ENCODE data around the gene GTF2IRD1. TPM values are rescaled to one million over a fixed set of nuclear protein-coding genes. Genes with fewer than 3 reads are reported as not detected.

The GTF2IRD1 gene
- total RNA-seq, 1 experiment from 2014 or later: 42.9 TPM

DNA sequence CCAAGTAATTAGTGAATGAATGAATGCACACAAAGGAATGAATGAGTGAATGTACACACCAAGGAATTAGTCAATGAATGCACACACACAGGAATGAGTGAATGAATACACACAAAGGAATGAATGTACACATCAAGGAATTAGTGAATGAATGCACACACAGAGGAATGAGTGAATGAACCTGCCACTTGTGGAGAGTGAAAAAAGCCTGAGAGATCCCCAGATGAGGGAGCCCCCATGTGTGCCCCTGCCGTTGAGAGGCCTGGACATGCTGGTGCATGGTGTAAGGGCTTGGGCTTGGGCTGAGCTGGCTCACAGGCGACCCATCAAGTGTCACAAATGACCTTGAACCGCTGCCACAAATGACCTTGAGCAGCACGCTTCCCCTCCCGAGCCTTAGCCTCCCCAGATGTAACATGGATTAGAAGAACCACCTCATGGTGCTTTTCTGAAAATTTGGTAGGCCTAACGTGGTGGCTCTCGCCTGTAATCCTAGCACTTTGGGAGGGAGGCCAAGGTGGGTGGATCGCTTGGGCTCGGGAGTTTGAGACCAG is 46.2 kb downstream of the GTF2IRD1 start:
- ATAC-seq (no peak), DNase-seq (ENCODE audit: low spot score) (no peak)
- H3K27ac Mint-ChIP-seq: peak overlapping the region; percentile 20; the same call in 1 of the 2 replicates
- ChIA-PET CTCF (interaction anchor here (1.0 kb wide), 1 partner anchor 98 kb away, joined by 4 read pairs; no protein-coding TSS in a partner anchor), POLR2A (no interaction called here)
- peaks cover 18% of the 10 kb centered on the region for H3K36me3 Mint-ChIP-seq
- TF ChIP-seq ESRRA (CRISPR knock-in tag; IDR thresholded peaks at IDR 0.05; ENCODE audit: borderline replicate concordance) (peak; percentile 80; the same call in 1 of the 2 replicates), KAT7 (CRISPR knock-in tag; IDR thresholded peaks at IDR 0.05; ENCODE audit: borderline replicate concordance) (no peak)
- TF ChIP-seq, protein P1, sequence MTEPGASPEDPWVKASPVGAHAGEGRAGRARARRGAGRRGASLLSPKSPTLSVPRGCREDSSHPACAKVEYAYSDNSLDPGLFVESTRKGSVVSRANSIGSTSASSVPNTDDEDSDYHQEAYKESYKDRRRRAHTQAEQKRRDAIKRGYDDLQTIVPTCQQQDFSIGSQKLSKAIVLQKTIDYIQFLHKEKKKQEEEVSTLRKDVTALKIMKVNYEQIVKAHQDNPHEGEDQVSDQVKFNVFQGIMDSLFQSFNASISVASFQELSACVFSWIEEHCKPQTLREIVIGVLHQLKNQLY (CRISPR knock-in tag; IDR thresholded peaks at IDR 0.05): no peak
- peaks cover 8% of the 10 kb centered on the region for H3K9me3 Mint-ChIP-seq
- H3K4me3 Mint-ChIP-seq: no peak overlapping the region
- peaks cover 12% of the 10 kb centered on the region for H3K4me1 Mint-ChIP-seq
- H3K27me3 Mint-ChIP-seq (ENCODE audit: low read depth): no peaks in the 10 kb centered on the region

DNA sequence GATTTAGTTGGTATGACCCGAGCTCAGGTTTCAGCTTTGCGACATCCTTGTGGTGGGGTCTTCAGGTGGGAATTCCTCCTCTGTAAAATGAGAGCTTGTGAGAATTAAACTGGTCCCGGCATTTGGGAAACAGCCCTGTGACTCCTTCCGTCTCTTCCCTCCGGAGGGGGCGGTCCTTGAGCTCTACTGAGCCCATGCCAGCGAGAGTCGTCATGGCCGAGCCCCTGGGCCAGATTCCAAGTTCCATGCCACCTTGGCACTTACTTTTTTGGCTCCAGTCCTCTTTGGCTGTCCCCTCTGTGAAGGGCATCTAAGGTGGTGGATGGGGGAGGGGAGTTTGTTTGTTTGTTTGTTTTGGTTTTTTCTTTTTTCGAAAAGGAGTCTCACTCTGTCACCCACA is 47.6 kb downstream of the GTF2IRD1 start:
- DNase-seq (ENCODE audit: low spot score): no peak

DNA sequence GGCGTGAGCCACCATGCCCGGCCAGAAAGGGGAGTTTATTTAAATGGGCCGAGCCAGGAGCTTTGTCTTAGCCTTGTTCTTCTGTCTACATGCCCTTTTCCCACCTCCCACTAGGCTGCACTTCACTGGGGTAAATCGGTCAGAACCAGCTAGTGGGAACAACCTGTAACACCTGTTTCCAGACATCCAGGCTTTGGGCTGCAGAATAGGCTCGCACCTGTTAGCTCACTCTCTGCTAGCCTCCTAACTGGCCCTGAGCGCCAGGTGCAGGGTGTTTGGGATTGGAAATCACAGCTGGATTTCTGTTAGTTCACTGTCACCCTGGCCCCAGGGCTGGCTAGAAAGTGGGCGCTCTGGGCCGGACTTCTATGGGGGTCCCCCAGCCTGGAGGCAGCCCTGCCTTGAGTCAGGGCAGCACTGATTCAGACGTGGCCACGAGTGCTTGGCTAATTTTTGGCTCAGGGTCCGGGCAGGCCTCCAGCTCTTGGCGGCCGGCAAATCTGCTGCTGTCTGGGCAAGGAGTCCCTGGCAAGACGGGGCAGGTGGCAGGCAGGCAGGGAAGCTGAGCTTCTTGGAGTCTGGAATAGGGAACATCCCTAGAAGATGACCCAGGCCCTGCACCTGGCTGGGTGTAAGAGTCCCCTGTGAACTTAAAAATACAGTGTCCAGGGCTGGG is 48.6 kb downstream of the GTF2IRD1 start:
- H3K4me3 Mint-ChIP-seq: no peak overlapping the region
- H3K4me1 Mint-ChIP-seq: peaks cover 5% of the 10 kb centered on the region; the same call in 1 of the 2 replicates
- no peak overlapping the region for H3K27ac Mint-ChIP-seq
- no peak for DNase-seq (ENCODE audit: low spot score)
- ChIA-PET CTCF (interaction anchor here (0.6 to 1.9 kb wide), 5 partner anchors 13 to 97 kb away, joined by 3 to 5 read pairs (median 3); no protein-coding TSS in a partner anchor), POLR2A (no interaction called here)
- H3K27me3 Mint-ChIP-seq (ENCODE audit: low read depth): no peaks in the 10 kb centered on the region
- H3K36me3 Mint-ChIP-seq: peaks cover 7% of the 10 kb centered on the region
- TF ChIP-seq ELF4 (CRISPR knock-in tag; IDR thresholded peaks at IDR 0.05; ENCODE audit: low read depth) (no peak), RORB (CRISPR knock-in tag; IDR thresholded peaks at IDR 0.05) (no peak), ZNF423 (CRISPR knock-in tag; IDR thresholded peaks at IDR 0.05) (no peak), TEAD1 (CRISPR knock-in tag; IDR thresholded peaks at IDR 0.05) (no peak), ZNF121 (CRISPR knock-in tag; IDR thresholded peaks at IDR 0.05) (no peak), NR1H2 (CRISPR knock-in tag; IDR thresholded peaks at IDR 0.05) (no peak)
- TF ChIP-seq, protein P2, sequence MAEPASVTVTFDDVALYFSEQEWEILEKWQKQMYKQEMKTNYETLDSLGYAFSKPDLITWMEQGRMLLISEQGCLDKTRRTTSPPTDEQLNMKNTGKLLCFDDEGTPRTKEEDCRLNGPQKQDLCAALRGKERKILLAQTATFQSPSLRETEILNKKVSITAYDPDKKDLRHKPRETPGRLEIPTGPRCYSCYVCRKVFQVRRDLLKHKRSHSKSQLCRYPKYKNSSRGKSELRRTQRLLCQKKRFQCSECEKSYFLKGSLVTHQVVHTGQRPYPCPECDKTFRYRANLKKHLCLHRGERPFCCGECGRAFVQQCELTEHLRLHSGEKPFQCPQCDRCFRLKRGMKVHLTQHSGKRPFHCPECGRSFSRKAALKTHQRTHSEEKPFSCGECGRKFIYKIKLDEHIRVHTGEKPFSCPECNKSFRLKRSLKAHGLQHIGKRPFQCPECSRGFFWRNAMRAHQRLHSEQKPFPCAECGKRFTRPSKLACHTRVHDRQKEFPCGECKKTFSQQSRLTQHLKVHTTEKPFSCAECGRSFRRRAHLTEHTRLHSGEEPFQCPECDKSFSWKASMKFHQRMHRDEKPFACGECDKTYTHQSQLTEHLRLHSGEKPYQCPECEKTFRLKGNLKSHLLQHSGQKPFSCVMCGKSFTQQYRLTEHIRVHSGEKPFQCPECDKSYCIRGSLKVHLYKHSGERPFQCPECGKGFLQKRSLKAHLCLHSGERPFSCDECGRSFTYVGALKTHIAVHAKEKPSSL (CRISPR knock-in tag; conservative IDR thresholded peaks at IDR 0.05): no peak
- no peaks in the 10 kb centered on the region for H3K9me3 Mint-ChIP-seq
- no peak for ATAC-seq

More for the DNA sequence above, 47.6 kb downstream of the GTF2IRD1 start:
- peak overlapping the region; percentile 55; the same call in 1 of the 2 replicates for H3K27ac Mint-ChIP-seq
- H3K4me1 Mint-ChIP-seq: peaks cover 5% of the 10 kb centered on the region; the same call in 1 of the 2 replicates
- peaks cover 9% of the 10 kb centered on the region for H3K36me3 Mint-ChIP-seq
- ChIA-PET CTCF (interaction anchor here (1.2 to 1.9 kb wide), 3 partner anchors 42 to 247 kb away, joined by 3 to 5 read pairs (median 4); partner anchors contain the start of gene RFC2), POLR2A (no interaction called here)
- H3K9me3 Mint-ChIP-seq: peaks cover 1% of the 10 kb centered on the region
- TF ChIP-seq, protein P3, sequence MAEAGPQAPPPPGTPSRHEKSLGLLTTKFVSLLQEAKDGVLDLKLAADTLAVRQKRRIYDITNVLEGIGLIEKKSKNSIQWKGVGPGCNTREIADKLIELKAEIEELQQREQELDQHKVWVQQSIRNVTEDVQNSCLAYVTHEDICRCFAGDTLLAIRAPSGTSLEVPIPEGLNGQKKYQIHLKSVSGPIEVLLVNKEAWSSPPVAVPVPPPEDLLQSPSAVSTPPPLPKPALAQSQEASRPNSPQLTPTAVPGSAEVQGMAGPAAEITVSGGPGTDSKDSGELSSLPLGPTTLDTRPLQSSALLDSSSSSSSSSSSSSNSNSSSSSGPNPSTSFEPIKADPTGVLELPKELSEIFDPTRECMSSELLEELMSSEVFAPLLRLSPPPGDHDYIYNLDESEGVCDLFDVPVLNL (CRISPR knock-in tag; IDR thresholded peaks at IDR 0.05; ENCODE audit: borderline replicate concordance, low read depth): no peak
- TF ChIP-seq FOXK1 (CRISPR knock-in tag; IDR thresholded peaks at IDR 0.05): no peak
- H3K27me3 Mint-ChIP-seq (ENCODE audit: low read depth): no peaks in the 10 kb centered on the region
- no peak overlapping the region for H3K4me3 Mint-ChIP-seq
- ATAC-seq: no peak

DNA sequence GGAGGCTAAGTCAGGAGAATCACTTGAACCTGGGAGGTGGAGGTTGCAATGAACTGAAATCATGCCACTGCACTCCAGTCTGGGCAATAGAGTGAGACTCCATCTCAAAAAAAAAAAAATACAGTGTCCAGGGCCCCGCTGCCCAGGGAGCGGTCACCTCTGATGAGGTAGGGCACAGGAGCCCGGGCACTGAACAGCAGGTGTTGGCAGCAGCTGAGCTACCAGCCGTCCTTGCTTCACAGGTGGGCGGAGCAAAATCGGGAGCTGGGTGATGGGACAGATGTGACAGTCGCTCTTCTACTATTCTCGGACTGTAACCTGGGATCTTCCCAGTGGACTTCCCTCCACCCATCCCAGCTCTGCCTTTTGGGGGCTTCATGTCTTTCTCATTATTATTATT is 49.4 kb downstream of the GTF2IRD1 start:
- DNase-seq (ENCODE audit: low spot score) (no peak), ATAC-seq (no peak)
- Mint-ChIP-seq H3K27me3 (ENCODE audit: low read depth) (no peaks in the 10 kb centered on the region), H3K4me3 (no peak overlapping the region), H3K4me1 (peaks cover 5% of the 10 kb centered on the region; the same call in 1 of the 2 replicates), H3K9me3 (no peaks in the 10 kb centered on the region), H3K27ac (no peak overlapping the region), H3K36me3 (peaks cover 7% of the 10 kb centered on the region)
- CTCF ChIA-PET: interaction anchor here (1.9 kb wide), 1 partner anchor 98 kb away, joined by 5 read pairs; no protein-coding TSS in a partner anchor
- POLR2A ChIA-PET: no interaction called here
- TF ChIP-seq, protein P4, sequence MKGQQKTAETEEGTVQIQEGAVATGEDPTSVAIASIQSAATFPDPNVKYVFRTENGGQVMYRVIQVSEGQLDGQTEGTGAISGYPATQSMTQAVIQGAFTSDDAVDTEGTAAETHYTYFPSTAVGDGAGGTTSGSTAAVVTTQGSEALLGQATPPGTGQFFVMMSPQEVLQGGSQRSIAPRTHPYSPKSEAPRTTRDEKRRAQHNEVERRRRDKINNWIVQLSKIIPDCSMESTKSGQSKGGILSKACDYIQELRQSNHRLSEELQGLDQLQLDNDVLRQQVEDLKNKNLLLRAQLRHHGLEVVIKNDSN (CRISPR knock-in tag; IDR thresholded peaks at IDR 0.05): no peak
- TF ChIP-seq OVOL2 (CRISPR knock-in tag; IDR thresholded peaks at IDR 0.05; ENCODE audit: borderline replicate concordance) (no peak), ZBTB21 (CRISPR knock-in tag; IDR thresholded peaks at IDR 0.05; ENCODE audit: borderline replicate concordance) (no peak)
- TF ChIP-seq, protein P5, sequence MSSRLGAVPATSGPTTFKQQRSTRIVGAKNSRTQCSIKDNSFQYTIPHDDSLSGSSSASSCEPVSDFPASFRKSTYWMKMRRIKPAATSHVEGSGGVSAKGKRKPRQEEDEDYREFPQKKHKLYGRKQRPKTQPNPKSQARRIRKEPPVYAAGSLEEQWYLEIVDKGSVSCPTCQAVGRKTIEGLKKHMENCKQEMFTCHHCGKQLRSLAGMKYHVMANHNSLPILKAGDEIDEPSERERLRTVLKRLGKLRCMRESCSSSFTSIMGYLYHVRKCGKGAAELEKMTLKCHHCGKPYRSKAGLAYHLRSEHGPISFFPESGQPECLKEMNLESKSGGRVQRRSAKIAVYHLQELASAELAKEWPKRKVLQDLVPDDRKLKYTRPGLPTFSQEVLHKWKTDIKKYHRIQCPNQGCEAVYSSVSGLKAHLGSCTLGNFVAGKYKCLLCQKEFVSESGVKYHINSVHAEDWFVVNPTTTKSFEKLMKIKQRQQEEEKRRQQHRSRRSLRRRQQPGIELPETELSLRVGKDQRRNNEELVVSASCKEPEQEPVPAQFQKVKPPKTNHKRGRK (CRISPR knock-in tag; IDR thresholded peaks at IDR 0.05; ENCODE audit: borderline replicate concordance): no peak
- TF ChIP-seq, protein P6, sequence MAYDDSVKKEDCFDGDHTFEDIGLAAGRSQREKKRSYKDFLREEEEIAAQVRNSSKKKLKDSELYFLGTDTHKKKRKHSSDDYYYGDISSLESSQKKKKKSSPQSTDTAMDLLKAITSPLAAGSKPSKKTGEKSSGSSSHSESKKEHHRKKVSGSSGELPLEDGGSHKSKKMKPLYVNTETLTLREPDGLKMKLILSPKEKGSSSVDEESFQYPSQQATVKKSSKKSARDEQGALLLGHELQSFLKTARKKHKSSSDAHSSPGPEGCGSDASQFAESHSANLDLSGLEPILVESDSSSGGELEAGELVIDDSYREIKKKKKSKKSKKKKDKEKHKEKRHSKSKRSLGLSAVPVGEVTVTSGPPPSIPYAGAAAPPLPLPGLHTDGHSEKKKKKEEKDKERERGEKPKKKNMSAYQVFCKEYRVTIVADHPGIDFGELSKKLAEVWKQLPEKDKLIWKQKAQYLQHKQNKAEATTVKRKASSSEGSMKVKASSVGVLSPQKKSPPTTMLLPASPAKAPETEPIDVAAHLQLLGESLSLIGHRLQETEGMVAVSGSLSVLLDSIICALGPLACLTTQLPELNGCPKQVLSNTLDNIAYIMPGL (CRISPR knock-in tag; IDR thresholded peaks at IDR 0.05): no peak
- TF ChIP-seq, protein P7, sequence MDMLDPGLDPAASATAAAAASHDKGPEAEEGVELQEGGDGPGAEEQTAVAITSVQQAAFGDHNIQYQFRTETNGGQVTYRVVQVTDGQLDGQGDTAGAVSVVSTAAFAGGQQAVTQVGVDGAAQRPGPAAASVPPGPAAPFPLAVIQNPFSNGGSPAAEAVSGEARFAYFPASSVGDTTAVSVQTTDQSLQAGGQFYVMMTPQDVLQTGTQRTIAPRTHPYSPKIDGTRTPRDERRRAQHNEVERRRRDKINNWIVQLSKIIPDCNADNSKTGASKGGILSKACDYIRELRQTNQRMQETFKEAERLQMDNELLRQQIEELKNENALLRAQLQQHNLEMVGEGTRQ (CRISPR knock-in tag; IDR thresholded peaks at IDR 0.05): no peak
